ENCODE data around the gene PLCH2.

Gene PLCH2

GRCh38 chr1:2517966-2518365 is 41.9 kb downstream of the PLCH2 start:
- no peak for DNase-seq

- no peak for DNase-seq
Measured at GRCh38 chr1:2518528-2518927, 42.4 kb downstream of the PLCH2 start.

DNA sequence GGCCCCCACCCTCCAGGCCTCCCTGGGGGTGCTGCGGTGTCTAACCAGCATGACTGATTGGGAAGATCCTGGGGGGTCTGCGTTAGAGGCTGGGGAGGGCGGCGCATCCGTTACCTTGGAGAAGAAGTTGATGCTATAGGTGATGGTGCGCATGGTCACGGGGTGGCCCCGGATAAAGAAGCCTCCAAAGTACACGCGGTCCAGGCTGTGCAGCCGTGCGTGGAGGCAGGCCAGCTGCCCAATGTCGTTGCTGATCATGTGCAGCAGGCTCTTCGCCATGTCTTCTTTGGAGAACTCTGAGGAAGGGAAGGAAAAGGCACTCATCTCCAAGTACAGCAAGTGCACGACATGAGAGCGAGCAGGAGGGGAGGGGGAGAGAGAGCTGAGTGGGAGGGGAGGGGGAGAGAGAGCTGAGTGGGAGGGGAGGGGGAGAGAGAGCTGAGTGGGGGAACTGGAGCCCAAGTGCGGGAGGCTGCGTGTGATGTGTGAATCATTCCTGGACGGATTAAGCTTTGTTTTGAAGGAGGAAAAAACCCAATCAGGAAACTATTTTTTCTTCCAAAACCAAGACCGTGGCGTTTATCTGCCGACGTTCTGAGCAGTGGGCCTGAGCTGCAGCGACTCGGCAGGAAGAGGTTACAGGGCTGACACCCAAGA is 43.1 kb downstream of the PLCH2 start:
- DNase-seq = no peak

DNA sequence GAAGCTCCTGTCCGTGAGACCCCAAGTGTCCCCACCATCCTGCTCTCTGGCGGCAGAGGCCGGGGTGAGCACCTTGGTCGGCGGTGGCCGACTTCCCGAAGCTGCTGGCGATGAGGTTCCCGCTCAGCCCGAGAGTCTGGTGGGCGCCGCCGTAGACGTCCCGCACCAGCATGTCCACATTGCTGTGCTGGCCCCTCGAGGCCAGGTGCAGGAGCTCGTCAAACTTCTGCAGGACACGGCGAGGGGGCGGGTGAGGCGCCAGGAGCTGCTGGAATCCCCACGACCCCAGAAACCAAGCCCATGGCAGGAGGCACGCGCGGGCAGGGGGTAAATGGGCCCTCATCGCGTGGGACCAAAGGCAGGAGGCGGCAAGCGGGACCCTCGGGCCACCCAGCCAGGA is 43.6 kb downstream of the PLCH2 start:
- no peak for DNase-seq

DNA sequence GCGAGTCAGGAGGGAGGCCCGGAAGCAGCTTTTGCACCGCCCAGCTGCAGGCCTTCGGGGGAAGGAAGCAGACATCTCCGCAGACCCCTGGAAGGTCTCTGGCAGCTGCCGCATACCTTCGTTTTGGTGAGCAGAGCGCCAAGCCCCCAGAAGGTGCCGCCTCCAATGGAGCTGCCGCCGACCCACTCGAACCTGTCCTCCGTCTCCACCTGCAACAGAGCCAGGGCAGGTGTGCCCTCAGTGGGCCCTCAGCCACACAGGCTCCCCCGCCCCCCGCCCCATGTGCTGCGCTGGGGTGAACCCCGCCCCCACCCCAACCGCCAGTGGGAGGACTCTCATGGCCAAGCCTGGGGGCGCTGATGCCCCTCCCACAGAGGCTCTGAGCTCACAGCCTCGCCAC is 44.1 kb downstream of the PLCH2 start:
- DNase-seq = no peak

DNA sequence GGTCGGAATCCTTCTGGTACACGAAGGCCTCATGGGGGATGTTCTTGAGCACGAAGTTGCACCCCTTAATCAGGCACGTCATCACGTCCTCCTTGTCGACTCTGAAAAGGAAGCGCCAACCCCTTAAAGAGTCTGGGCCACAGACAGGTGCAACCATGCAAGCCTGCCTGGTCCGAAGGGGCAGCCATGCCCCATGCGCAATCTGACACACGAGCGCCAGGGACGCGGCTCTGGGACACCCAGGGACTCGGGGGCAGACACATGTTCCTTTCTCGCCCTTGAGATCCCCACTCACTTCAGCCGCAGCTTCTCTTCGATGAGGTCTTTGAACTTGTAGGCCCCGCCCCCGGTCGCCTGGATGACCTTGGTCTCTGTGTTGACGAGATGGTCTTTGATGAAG is 44.7 kb downstream of the PLCH2 start:
- DNase-seq = no peak

DNA sequence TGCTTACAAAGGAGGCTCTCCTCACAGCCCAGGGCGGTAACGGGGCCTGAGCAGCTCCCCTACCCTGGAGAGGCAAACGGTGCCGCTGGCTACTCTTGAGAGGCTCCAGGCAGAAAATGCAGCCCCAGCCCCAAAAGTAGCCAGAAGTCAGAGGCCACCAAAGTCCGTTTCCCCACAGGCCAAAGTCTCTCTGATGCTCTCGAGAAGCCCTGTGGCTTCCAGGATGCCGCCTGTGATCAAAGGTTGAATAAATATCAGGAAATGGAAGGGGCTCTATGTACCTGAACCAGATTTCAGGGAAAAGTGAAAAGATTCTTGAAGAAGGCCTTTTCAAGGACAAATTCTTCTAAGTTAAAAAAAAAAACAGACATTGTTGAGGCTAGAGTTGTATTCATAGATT is 46.1 kb downstream of the PLCH2 start:
- DNase-seq = no peak

DNA sequence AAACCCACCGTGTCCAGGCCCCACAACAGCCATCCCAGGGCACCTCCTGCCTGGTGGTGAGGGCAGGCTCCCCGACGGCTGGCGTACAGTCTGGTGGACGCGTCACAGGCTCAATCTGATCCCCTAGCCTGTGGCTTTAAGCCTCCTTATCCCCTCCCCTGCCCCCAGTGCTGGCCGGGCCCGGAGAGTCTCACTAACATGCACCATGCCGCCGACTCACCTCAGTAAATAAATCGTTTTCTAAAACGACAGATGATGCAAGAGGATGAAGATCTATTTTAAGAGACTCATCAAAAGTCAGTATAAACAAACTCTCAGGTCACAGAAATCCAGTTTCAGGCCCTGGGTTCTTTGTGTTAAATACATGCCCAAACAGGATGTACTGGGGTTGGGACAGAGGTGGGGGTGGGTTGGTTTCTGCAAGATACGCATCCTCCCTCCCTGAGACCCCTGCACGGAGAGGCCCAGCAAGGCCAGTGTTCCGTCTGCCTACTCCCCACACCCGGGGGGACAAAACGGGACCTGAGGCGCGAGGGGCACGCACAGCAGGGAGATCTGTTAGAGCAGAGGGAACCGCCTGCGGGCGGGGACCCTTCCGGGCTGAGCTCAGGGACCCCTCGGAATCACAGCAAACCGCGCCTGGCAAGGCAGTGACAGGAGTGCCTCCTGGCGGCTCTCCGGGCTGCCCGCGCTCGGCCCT is 47.3 kb downstream of the PLCH2 start:
- no peak for DNase-seq

DNA sequence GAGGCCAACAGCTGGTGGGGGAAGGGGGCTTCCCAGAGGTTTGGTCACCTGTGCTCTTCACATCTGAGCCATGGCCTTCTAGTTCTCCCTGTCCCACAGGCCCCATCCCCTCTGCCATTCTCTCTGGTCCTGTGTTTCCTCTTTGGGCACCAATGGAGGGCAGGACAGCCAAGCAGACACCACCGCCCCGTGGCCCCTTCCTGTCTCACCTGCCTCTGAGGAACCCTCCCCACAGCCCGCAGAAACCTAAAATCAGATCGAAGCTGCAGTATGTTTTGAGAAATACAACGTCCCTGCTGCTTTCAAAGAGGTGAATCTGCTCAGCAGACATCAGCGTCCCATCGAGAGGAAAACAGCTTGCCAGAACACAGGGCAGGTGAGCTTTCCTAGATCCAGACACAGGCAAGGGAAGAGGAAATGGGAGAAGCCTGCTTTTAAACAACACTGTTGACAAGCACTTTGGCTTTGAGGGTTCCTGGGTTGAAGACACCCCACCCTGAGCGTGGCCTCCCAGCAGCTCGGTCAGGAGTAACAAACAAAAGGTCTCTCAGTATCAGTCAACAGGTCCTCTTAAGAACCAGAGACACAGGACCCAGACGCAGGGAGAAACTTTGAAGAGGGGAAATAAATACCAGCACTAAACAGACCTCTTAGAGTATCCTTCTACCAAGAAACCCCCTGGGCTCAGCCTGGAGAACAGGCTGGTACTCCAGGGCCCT is 48.0 kb downstream of the PLCH2 start:
- DNase-seq = no peak

- no peak for DNase-seq
Measured at GRCh38 chr1:2525572-2525919, 49.5 kb downstream of the PLCH2 start.

- DNase-seq = no peak
Measured at GRCh38 chr1:2525920-2526823, 50.1 kb downstream of the PLCH2 start, which contains the start of gene PANK4. TSS of gene PANK4 (minus strand) at chr1:2526596. CDS start at chr1:2526587, 9 bp downstream.

DNA sequence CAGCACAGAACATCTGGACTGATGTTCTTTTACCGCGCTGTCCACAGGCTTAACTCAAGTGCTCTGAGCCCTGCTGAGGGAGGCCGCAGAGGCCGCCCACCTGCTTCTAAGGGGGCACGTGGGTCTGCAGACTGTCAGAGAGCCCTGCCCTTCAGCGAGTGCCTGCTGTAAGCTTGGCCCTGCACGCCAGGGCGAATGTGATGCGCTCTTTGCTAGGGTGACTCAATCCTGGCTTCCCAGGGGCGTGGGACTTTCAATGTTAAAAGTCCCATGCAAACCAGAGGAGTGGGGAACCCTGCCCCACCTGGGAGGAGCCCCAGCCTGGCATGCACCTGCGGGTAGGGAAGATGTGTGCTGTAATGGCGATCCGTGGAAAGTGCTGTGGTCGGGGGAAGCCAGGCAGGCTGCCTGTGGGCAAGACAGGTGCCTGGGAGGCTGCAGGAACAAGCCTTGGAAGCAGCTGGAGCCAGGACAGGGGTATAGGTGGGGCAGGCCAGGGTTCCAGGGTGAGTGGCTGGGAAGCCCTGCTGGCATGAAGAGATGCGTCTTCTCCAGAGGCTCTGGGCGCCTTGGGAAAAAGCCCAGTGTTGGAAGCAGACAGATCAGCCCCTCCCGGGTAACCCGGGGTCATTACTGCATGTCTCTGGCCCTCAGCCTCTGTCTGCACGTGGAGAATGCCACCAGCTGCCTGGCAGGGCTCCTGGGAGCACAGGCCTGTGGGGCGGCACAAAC is 50.9 kb downstream of the PLCH2 start:
- DNase-seq = no peak

DNA sequence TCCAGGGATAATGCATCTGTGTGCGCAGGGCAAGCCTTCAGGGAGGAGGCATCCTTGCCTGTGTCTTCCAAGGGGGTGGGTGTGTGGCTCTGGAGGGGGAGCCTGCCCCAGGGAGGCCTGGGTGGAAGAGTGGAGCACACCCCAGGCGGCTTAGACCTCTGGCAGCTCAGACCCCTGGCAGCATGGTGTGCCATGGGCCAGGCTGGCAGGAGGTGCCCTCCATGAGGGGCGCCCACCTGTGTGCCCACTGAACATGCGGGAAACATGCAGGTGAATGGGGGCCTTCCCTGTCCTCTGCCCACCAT is 51.4 kb downstream of the PLCH2 start:
- DNase-seq = no peak

DNA sequence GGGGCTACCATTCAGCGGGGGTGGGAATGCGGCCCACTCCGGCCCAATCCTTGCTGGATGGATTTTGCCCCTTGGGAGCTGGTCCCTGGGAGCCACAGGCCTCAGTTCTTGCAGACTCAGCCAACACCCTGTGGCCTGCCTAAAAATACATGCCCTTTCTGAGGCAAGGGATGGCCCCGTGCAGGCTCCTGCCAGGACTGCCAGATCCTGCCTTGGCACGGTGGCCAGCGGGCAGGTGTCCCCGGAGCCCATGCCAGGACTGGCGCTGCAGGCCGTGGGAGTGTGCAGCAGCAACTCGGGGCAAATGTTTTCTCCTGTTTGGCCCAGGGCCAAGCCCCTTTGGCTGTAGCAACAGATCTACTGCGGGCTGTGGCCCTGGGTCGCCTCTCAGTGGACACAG is 51.9 kb downstream of the PLCH2 start:
- no peak for DNase-seq

DNA sequence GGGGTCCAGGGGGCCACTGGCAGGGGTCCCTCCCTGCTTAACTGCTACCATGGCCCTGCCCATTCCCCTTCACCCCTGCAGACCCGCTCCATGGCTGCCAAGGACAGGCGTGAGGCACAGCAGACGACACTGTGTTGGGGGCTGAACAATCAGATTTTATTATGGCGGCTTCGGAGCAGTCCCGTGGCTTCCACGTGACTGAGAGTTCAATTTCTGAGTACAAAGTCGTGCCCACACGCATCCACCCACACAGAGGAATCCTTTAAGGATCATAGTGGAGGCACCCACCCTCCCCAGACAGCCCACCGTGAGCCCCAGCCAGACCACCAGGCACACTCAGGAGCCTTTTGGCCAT is 52.5 kb downstream of the PLCH2 start:
- DNase-seq = no peak

DNA sequence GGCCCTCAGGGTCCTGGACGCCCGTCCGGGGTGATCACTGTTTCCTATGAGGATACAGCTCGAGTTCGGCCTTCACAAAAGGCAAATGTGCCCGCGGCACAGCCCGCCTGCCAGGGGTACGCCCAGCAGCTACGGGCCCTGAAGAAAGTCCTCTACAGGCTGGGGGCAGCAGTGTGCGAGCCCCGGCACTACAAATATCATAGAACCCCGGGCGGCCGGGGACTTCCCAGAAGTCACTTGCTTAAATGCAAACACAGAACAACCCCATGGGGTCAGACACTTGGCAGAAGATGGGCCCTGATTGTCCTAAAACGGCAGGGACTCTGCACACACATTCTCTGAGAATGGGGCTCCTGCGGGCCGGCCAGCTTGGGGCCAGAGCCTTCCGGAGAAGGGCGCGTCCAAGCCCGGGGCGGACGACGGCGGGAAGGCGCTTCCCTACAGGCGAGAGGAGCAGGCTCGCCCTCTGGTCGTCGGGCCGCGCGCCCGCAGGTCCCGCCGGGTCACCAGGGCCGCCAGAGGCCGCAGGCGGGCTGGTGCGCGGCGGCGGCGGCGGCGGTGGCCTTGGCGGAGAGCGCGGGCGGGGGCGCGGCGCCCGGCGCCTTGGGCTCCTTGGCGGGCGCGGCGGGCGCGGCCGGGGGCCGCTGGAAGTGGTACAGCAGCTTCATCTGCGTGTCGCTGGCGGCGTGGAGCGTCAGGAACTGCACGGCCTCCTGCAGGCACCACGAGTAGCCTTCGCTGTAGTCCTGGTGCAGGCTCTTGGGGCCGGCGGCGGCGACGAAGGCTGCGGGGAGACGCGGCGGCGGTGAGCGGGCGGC is 53.1 kb downstream of the PLCH2 start:
- DNase-seq = no peak

- no peak for DNase-seq
Measured at GRCh38 chr1:2529784-2530512, 53.9 kb downstream of the PLCH2 start, which contains the start of gene HES5. TSS of gene HES5 (minus strand) at chr1:2530263. CDS start at chr1:2530164, 99 bp downstream.

GRCh38 chr1:2530513-2531361 is 54.6 kb downstream of the PLCH2 start:
- no peak for DNase-seq

DNA sequence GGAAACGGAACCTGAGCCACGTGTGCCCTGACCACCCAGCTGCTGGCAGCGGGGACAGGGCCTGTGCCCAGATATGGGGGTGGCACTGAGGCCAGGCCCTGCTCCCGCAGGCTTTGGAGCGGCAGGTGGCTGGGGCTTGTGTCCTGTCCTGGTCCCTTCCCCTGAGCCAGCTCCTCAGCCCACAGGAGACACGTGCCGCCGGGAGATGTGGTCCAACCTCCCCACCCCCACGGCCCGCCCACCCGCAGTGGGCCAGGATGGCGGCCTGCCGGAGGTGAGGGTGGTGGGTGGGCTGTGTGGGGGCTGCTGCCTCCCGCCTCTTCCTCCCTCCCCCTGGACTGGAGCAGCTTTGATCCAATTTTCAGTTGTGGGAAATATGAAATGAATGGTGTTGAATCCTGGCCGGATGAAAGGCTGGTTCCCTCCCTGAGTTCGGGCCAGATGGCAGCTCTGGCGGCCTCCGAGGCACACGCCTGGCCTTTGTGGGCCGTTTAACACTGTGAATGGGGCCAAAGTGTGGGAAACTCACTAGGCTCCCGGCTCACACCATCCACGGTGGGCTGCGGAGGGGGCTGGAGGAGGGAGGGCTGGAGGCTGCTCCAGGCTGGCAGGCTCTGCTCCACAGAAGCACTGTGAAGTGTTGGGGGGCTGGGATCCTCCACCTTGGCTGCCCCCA is 56.5 kb downstream of the PLCH2 start:
- DNase-seq = no peak
